GM21529 (cell line): ENCODE results near the gene FAM89A.
"Not testable (repeated sequence)": the region's sequence is repeated elsewhere in the genome, so short reads cannot be mapped to it uniquely, and the experiment has no call there.

Source experiments
- ATAC-seq: cut with Tn5 transposase; IDR thresholded peaks from one replicate; pipeline ENCODE4 v1.9.1; 2021; ENCODE audit not compliant: unreplicated experiment

The FAM89A gene

GRCh38 chr1:231035799-231036198 is 4.3 kb downstream of the FAM89A start:
- ATAC-seq, result no peak

GRCh38 chr1:231032963-231033362 is 7.1 kb downstream of the FAM89A start:
- no peak for ATAC-seq

GRCh38 chr1:231029841-231030240 is 10.2 kb downstream of the FAM89A start:
- no peak for ATAC-seq

GRCh38 chr1:231029247-231029646 is 10.8 kb downstream of the FAM89A start:
- not testable (repeated sequence) for ATAC-seq

GRCh38 chr1:231028682-231029081 is 11.4 kb downstream of the FAM89A start:
- no peak for ATAC-seq

GRCh38 chr1:231027971-231028370 is 12.1 kb downstream of the FAM89A start:
- ATAC-seq, result no peak

- ATAC-seq, result no peak
These were observed 12.7 kb downstream of the FAM89A start for GRCh38 chr1:231027136-231027925.

- no peak for ATAC-seq
These were observed 13.5 kb downstream of the FAM89A start for GRCh38 chr1:231026576-231026975.

GRCh38 chr1:231023150-231023549 is 16.9 kb downstream of the FAM89A start:
- no peak for ATAC-seq

- ATAC-seq, result not testable (repeated sequence)
These were observed 17.5 kb downstream of the FAM89A start for GRCh38 chr1:231022543-231022942.

GRCh38 chr1:231021540-231022031 is 18.5 kb downstream of the FAM89A start:
- ATAC-seq, result no peak

GRCh38 chr1:231020816-231021215 is 19.2 kb downstream of the FAM89A start:
- ATAC-seq, result no peak

- ATAC-seq, result no peak
These were observed 19.9 kb downstream of the FAM89A start for GRCh38 chr1:231020139-231020601.

GRCh38 chr1:231019711-231020110 is 20.3 kb downstream of the FAM89A start:
- no peak for ATAC-seq

GRCh38 chr1:231016966-231017365 is 23.1 kb downstream of the FAM89A start:
- ATAC-seq, result no peak

GRCh38 chr1:231016234-231016633 is 23.8 kb downstream of the FAM89A start:
- ATAC-seq, result no peak

- ATAC-seq, result no peak
These were observed 26.6 kb downstream of the FAM89A start for GRCh38 chr1:231013391-231014015.

- no peak for ATAC-seq
These were observed 28.1 kb downstream of the FAM89A start for GRCh38 chr1:231011963-231012362.

- ATAC-seq, result no peak
These were observed 28.7 kb downstream of the FAM89A start for GRCh38 chr1:231011360-231011759.

GRCh38 chr1:231007535-231007934 is 32.5 kb downstream of the FAM89A start:
- ATAC-seq, result not testable (repeated sequence)

GRCh38 chr1:231001892-231002291 is 38.2 kb downstream of the FAM89A start:
- no peak for ATAC-seq

GRCh38 chr1:231000639-231001038 is 39.4 kb downstream of the FAM89A start:
- ATAC-seq, result no peak
